OCI-LY1 (cell line): ENCODE results near the gene UFC1.
A peak's percentile ranks its signal among the peaks of the same experiment; 100 is the strongest.

Experiments used
- H2AFZ ChIP-seq: fragments of 200-600 bp; sonication (generic), shearing (Covaris generic); 2 replicates; pipeline ENCODE4 v1.6.0; 2014; ENCODE audit warnings: antibody characterized with exemption, mild to moderate bottlenecking, low read length
- H3F3A ChIP-seq: fragments of 200-600 bp; sonication (generic), shearing (Covaris generic); 2 replicates; pipeline ENCODE4 v1.6.0; 2014; ENCODE audit warnings: mild to moderate bottlenecking, antibody characterized with exemption, low read length, moderate library complexity; ENCODE audit not compliant: insufficient read depth
- H3K27ac ChIP-seq: fragments of 200-600 bp; sonication (generic); 2 replicates; pipeline ENCODE4 v1.5.1; 2014; ENCODE audit warnings: low read length, mixed run types, mild to moderate bottlenecking, low read depth; ENCODE audit not compliant: poor library complexity, severe bottlenecking
- H3K27me3 ChIP-seq: fragments of 200-600 bp; sonication (generic); 2 replicates; pipeline ENCODE4 v1.6.0; 2014; ENCODE audit warnings: antibody characterized with exemption, mild to moderate bottlenecking, low read length, moderate library complexity; ENCODE audit not compliant: insufficient read depth
- H3K36me3 ChIP-seq: fragments of 200-600 bp; sonication (generic); 2 replicates; pipeline ENCODE4 v1.6.1; 2014; ENCODE audit warnings: mild to moderate bottlenecking, antibody characterized with exemption, low read length, moderate library complexity, mixed read lengths; ENCODE audit not compliant: insufficient read depth
- H3K4me1 ChIP-seq: fragments of 200-600 bp; sonication (generic); 2 replicates; pipeline ENCODE4 v1.5.1; 2014; ENCODE audit warnings: mild to moderate bottlenecking, low read length, moderate library complexity; ENCODE audit not compliant: insufficient read depth, severe bottlenecking
- H3K4me2 ChIP-seq: fragments of 200-600 bp; sonication (generic), shearing (Covaris generic); 2 replicates; pipeline ENCODE4 v1.6.1; 2014; ENCODE audit warnings: low read length
- H3K4me3 ChIP-seq: fragments of 200-600 bp; sonication (generic); 2 replicates; pipeline ENCODE4 v1.5.1; 2014; ENCODE audit warnings: low read length, low read depth, mild to moderate bottlenecking, mixed read lengths; ENCODE audit not compliant: poor library complexity, severe bottlenecking
- H3K79me2 ChIP-seq: fragments of 200-600 bp; shearing (Covaris generic); 2 replicates; pipeline ENCODE4 v1.6.1; 2016; ENCODE audit warnings: mixed run types, low read length, mixed read lengths; ENCODE audit not compliant: insufficient read depth
- H3K9ac ChIP-seq: fragments of 200-600 bp; sonication (generic), shearing (Covaris generic); 2 replicates; pipeline ENCODE4 v1.6.1; 2014; ENCODE audit warnings: mild to moderate bottlenecking, low read length, mixed read lengths
- H3K9me2 ChIP-seq: fragments of 200-600 bp; sonication (generic), shearing (Covaris generic); 2 replicates; pipeline ENCODE4 v1.6.1; 2014; ENCODE audit warnings: low read depth, mild to moderate bottlenecking, low read length, mixed read lengths
- H3K9me3 ChIP-seq: fragments of 200-600 bp; shearing (Covaris generic); 2 replicates; pipeline ENCODE4 v1.6.1; 2014; ENCODE audit warnings: low read length, mixed read lengths
- H4K20me1 ChIP-seq: fragments of 200-600 bp; sonication (generic), shearing (Covaris generic); 2 replicates; pipeline ENCODE4 v1.6.0; 2016; ENCODE audit warnings: mild to moderate bottlenecking, low read length; ENCODE audit not compliant: insufficient read depth
- CTCF ChIP-seq: fragments of 200-600 bp; sonication (generic), shearing (Covaris generic); IDR thresholded peaks from 2 replicates; pipeline ENCODE4 v1.5.1; 2017; ENCODE audit warnings: mild to moderate bottlenecking, antibody characterized with exemption, low read length, moderate library complexity, mixed read lengths
- EZH2 ChIP-seq: fragments of 200-600 bp; sonication (generic), shearing (Covaris generic); IDR thresholded peaks from 2 replicates; pipeline ENCODE4 v1.8.0; 2017; ENCODE audit warnings: borderline replicate concordance, mixed run types, mild to moderate bottlenecking, antibody characterized with exemption, low read length, moderate library complexity, mixed read lengths

UFC1 gene

GRCh38 chr1:161133220-161133740, 20.5 kb upstream of the UFC1 start:
- Histone ChIP-seq H3K27ac (peak overlapping the region; percentile 69), H3K79me2 (peaks cover 13% of the 10 kb centered on the region; the same call in 1 of the 2 replicates), H3K9ac (peak overlapping the region; percentile 95)

GRCh38 chr1:161137881-161138280, 15.9 kb upstream of the UFC1 start:
- Histone ChIP-seq H2AFZ (no peak overlapping the region), H3K27ac (no peak overlapping the region), H3F3A (no peaks in the 10 kb centered on the region), H3K4me1 (peaks cover 9% of the 10 kb centered on the region), H3K4me3 (no peak overlapping the region), H4K20me1 (no peaks in the 10 kb centered on the region), H3K9ac (no peak overlapping the region), H3K9me2 (no peaks in the 10 kb centered on the region), H3K27me3 (no peaks in the 10 kb centered on the region), H3K4me2 (no peak overlapping the region), H3K9me3 (no peaks in the 10 kb centered on the region), H3K79me2 (peaks cover 10% of the 10 kb centered on the region; the same call in 1 of the 2 replicates), H3K36me3 (no peaks in the 10 kb centered on the region; the same call in 1 of the 2 replicates)
- TF ChIP-seq EZH2 = no peak

More at GRCh38 chr1:161133220-161133740, 20.5 kb upstream of the UFC1 start:
- Histone ChIP-seq H3K4me2 (peak overlapping the region; percentile 99), H3F3A (0 out of 2 replicates have a peak, but pooled peaks cover 4% of the 10 kb centered on the region), H4K20me1 (no peaks in the 10 kb centered on the region), H2AFZ (no peak overlapping the region), H3K9me2 (no peaks in the 10 kb centered on the region), H3K4me3 (peak overlapping the region; percentile 96), H3K4me1 (peaks cover 28% of the 10 kb centered on the region), H3K9me3 (no peaks in the 10 kb centered on the region), H3K36me3 (peaks cover 18% of the 10 kb centered on the region), H3K27me3 (no peaks in the 10 kb centered on the region)
- no peak for TF ChIP-seq CTCF
- TF ChIP-seq EZH2 = no peak

GRCh38 chr1:161138431-161138830, 15.3 kb upstream of the UFC1 start:
- H3F3A ChIP-seq = no peaks in the 10 kb centered on the region
- no peaks in the 10 kb centered on the region for H3K27me3 ChIP-seq
- no peak overlapping the region for H2AFZ ChIP-seq
- H3K4me1 ChIP-seq = peaks cover 7% of the 10 kb centered on the region
- H3K9me3 ChIP-seq = no peaks in the 10 kb centered on the region
- H3K9ac ChIP-seq = no peak overlapping the region
- TF ChIP-seq EZH2 (no peak), CTCF (no peak)
- H3K36me3 ChIP-seq = no peaks in the 10 kb centered on the region; the same call in 1 of the 2 replicates
- H3K4me2 ChIP-seq = no peak overlapping the region
- H3K79me2 ChIP-seq = peaks cover 4% of the 10 kb centered on the region; the same call in 1 of the 2 replicates
- no peaks in the 10 kb centered on the region for H3K9me2 ChIP-seq
- H3K4me3 ChIP-seq = no peak overlapping the region
- no peaks in the 10 kb centered on the region for H4K20me1 ChIP-seq
- no peak overlapping the region for H3K27ac ChIP-seq

GRCh38 chr1:161139766-161140165, 14.0 kb upstream of the UFC1 start:
- peak; percentile 34 for TF ChIP-seq CTCF
- no peak for TF ChIP-seq EZH2
- Histone ChIP-seq H3K9ac (no peak overlapping the region), H3K4me1 (no peaks in the 10 kb centered on the region), H3K4me3 (no peak overlapping the region), H3K9me2 (no peaks in the 10 kb centered on the region), H3F3A (no peaks in the 10 kb centered on the region), H3K27me3 (no peaks in the 10 kb centered on the region), H3K79me2 (no peaks in the 10 kb centered on the region), H3K27ac (no peak overlapping the region), H3K36me3 (no peaks in the 10 kb centered on the region; the same call in 1 of the 2 replicates), H3K4me2 (no peak overlapping the region), H4K20me1 (no peaks in the 10 kb centered on the region), H3K9me3 (no peaks in the 10 kb centered on the region), H2AFZ (no peak overlapping the region)
